Measurements from ENCODE around the gene MYO16.

DNA sequence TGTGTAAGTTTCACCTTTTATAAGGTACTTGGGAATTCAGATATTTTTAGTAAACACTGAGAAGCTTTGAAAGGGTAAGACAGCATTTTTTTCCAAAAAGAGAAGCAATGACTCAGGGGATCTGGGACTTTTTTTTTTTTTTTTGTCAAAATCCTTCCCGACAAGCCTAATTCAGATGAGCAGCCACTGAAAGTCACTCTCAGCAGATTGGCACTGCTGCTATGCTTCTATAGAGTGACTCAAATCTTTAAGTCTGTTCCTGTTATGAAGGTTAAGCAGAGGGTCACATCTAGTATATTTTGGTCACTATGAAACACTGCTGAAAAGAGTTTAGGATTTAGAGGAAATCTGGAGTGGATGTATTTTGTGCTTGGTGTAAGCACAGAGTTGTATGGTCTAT, 571.1 kb downstream of the MYO16 start:
- no peak for TF ChIP-seq POLR2A (IDR thresholded peaks at IDR 0.05)
- TF ChIP-seq, protein P1, sequence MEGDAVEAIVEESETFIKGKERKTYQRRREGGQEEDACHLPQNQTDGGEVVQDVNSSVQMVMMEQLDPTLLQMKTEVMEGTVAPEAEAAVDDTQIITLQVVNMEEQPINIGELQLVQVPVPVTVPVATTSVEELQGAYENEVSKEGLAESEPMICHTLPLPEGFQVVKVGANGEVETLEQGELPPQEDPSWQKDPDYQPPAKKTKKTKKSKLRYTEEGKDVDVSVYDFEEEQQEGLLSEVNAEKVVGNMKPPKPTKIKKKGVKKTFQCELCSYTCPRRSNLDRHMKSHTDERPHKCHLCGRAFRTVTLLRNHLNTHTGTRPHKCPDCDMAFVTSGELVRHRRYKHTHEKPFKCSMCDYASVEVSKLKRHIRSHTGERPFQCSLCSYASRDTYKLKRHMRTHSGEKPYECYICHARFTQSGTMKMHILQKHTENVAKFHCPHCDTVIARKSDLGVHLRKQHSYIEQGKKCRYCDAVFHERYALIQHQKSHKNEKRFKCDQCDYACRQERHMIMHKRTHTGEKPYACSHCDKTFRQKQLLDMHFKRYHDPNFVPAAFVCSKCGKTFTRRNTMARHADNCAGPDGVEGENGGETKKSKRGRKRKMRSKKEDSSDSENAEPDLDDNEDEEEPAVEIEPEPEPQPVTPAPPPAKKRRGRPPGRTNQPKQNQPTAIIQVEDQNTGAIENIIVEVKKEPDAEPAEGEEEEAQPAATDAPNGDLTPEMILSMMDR (IDR thresholded peaks at IDR 0.05): no peak
